DOHH2 (cell line): Measurements from ENCODE around the gene MYBPC3.

Source experiments
- EZH2phosphoT487 ChIP-seq: fragments of 200-600 bp; sonication (generic); IDR thresholded peaks from 2 replicates; pipeline ENCODE4 v1.6.1; 2017; ENCODE audit warnings: borderline replicate concordance, mild to moderate bottlenecking, antibody characterized with exemption, low read length, moderate library complexity, mixed read lengths
- TF ChIP-seq, protein P1 (sequence below): fragments of 200-600 bp; sonication (generic); IDR thresholded peaks from one replicate; pipeline ENCODE4 v1.5.1; 2014; ENCODE audit warnings: antibody characterized with exemption, mild to moderate bottlenecking, low read depth, low read length; ENCODE audit not compliant: poor library complexity, severe bottlenecking

DNA sequence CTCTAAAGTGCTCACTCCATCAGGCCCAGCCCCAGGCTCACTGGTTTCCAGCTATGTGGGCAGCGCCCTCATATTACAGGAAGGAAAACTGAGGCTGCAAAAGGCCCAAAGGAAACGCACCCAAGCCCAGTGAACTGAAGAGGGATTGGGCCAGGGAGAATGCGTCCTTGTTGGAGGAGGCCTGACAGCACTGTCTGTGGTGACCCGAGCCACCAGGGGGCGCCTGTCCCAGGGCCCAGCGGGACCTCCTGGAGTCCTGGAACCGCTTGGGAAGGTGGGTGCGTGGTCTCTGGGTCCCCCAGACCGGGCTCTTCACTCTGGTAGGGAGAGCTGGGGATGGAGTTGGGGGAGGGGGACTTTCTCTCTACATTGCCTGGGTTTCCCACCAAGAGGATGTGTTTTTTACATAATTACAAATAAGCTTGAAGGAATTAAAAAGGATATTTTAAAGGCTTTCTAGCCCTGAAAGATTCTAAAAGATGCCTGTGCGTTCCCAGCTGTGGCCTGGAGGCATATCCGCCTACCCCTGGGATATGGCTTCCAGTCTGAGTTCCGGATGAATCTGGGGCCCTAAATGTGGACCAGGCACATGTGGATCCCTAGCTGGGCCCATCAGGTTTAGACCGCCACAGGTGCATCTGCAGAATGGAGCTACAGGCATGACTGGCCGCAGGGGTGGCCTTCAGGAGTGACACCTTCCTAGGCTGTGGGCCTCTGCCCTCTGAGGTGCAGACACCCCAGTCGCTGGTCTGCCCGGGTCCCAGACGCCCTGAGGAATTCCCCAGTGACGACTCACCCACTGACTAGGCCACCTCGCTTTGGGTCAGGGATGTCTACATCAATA is 21.6 kb upstream of the MYBPC3 start:
- TF ChIP-seq, protein P1, sequence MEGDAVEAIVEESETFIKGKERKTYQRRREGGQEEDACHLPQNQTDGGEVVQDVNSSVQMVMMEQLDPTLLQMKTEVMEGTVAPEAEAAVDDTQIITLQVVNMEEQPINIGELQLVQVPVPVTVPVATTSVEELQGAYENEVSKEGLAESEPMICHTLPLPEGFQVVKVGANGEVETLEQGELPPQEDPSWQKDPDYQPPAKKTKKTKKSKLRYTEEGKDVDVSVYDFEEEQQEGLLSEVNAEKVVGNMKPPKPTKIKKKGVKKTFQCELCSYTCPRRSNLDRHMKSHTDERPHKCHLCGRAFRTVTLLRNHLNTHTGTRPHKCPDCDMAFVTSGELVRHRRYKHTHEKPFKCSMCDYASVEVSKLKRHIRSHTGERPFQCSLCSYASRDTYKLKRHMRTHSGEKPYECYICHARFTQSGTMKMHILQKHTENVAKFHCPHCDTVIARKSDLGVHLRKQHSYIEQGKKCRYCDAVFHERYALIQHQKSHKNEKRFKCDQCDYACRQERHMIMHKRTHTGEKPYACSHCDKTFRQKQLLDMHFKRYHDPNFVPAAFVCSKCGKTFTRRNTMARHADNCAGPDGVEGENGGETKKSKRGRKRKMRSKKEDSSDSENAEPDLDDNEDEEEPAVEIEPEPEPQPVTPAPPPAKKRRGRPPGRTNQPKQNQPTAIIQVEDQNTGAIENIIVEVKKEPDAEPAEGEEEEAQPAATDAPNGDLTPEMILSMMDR: peak; percentile 97
- no peak for TF ChIP-seq EZH2phosphoT487
